Lower leg skin (tissue), 4 donors: ENCODE measurements around the gene CFAP73. TPM values are rescaled to one million over a fixed set of nuclear protein-coding genes. Genes with fewer than 3 reads are reported as not detected.

Source experiments
- DNase-seq, 2 donors: peaks; one replicate each; pipeline ENCODE4 v3.0.0-alpha.2; 2019; ENCODE audit warnings: low spot score in 2 of 2
- H3K4me3 ChIP-seq: fragments of 200-600 bp; sonication (generic); 2 replicates; pipeline ENCODE4 v1.5.1; 2017; ENCODE audit warnings: mild to moderate bottlenecking, low read depth; ENCODE audit not compliant: poor library complexity, severe bottlenecking
- POLR2A ChIP-seq, 2 donors: fragments of 450-650 bp; IDR thresholded peaks; one replicate each; pipeline ENCODE4 v1.6.1; 2016 to 2017; ENCODE audit warnings: antibody characterized with exemption in 2 of 2, mild to moderate bottlenecking in 1 of 2, moderate library complexity in 1 of 2
- WGBS, 2 donors: methylation state at CpG; one replicate each; pipeline ENCODE4 v1.1.5; 2018; 5-methylcytosine and 5-hydroxymethylcytosine counted together
- intact Hi-C: fragments of 100-400 bp; cut with DNase I; formaldehyde crosslinking; loops from one replicate; pipeline ENCODE4 v1.15.0; 2023; ENCODE audit warnings: low total_unique reads
- total RNA-seq, 4 donors: library from RNA; depleted of rRNA; stranded (reverse); fragments of >200 nt; gene quantifications; one replicate each; pipeline ENCODE4 v1.1.0, GENCODE V29; 2016
- TF ChIP-seq, protein P1 (sequence below), 3 donors: fragments of 450-650 bp; IDR thresholded peaks; one replicate each; pipeline ENCODE4 v1.5.1; 2016; ENCODE audit warnings: antibody characterized with exemption in 3 of 3, mild to moderate bottlenecking in 3 of 3, moderate library complexity in 2 of 3

CFAP73 gene
- total RNA-seq, 4 donors from 2014 or later = 0.38 to 4.3 (median 1.9) TPM; not detected in 1

DNA sequence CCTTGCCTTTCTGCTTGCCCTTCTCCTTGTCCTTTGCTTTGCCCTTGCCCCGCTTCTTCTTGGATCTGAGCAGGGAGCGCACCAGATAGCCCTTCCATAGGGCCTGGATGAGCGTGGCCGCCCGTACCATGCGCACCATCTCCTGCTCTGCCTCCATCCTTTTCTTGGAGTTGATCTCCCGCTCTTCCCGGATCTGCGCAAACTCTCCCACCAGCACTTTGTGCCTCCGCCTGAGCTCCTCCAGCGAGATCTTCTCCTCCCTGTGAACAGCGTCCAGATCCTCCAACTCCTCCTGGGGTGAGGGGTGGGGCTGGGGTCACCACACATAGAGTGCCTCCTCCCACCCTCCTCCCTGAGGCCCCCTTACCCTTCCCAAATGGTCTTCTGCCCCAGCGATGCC is 46.1 kb downstream of the CFAP73 start:
- TF ChIP-seq POLR2A (IDR thresholded peaks at IDR 0.05) = no peak
- TF ChIP-seq, protein P1, sequence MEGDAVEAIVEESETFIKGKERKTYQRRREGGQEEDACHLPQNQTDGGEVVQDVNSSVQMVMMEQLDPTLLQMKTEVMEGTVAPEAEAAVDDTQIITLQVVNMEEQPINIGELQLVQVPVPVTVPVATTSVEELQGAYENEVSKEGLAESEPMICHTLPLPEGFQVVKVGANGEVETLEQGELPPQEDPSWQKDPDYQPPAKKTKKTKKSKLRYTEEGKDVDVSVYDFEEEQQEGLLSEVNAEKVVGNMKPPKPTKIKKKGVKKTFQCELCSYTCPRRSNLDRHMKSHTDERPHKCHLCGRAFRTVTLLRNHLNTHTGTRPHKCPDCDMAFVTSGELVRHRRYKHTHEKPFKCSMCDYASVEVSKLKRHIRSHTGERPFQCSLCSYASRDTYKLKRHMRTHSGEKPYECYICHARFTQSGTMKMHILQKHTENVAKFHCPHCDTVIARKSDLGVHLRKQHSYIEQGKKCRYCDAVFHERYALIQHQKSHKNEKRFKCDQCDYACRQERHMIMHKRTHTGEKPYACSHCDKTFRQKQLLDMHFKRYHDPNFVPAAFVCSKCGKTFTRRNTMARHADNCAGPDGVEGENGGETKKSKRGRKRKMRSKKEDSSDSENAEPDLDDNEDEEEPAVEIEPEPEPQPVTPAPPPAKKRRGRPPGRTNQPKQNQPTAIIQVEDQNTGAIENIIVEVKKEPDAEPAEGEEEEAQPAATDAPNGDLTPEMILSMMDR (IDR thresholded peaks at IDR 0.05) = no peak
- intact Hi-C loops = loop anchor here (10.0 kb wide), 1 partner anchor 139 kb away; the partner anchor contains the start of gene SLC8B1
- H3K4me3 ChIP-seq = no peak overlapping the region
- no peak for DNase-seq
- 97% methylated on average over 13 of the region's 13 CpGs for WGBS, 2 donors

DNA sequence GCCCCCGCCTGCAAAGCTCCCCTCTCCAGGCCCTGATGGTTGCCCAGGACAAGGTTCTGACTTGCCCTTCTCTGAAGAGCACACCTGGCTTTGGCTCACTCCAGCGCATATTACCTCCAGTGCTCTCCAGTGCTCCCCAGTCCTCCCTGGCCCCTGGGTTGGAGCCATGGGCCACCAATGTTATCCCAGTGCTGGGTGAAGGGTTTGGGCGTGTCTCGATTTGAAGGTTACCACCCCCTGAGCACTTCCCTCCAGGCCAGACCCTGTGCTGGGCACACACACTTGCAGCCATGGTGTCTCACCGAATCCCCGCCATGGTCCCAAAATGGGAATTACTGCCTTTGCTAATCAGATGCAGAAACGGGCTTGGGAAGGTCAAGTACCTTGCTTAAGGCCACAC is 47.1 kb downstream of the CFAP73 start:
- 59 to 62% methylated on average over 3 to 7 of the region's 7 CpGs for WGBS, 2 donors
- intact Hi-C loops = loop anchor here (10.0 kb wide), 1 partner anchor 138 kb away; the partner anchor contains the start of gene SLC8B1
- no peak overlapping the region for H3K4me3 ChIP-seq
- TF ChIP-seq, protein P1 (IDR thresholded peaks at IDR 0.05) = no peak
- no peak for TF ChIP-seq POLR2A (IDR thresholded peaks at IDR 0.05)
- DNase-seq = no peak

DNA sequence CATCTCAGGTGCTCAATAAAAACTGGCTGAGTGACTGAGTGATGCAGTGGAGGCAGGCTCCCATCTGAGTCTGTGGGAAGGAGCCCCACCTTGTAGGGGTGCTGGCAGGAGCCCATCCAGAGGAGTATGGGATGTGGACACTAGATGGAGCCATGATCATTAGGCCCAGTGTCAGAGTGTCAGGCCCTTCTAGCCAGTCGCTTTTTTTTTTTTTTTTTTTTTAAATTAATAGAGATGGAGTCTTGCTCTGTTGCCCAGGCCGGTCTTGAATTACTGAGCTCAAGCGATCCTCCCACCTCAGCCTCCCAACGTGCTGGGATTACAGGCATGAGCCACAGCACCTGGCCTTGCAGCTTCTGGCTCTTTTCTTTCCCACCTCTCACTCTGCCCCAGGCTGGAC is 47.5 kb downstream of the CFAP73 start:
- intact Hi-C loops = loop anchor here (10.0 kb wide), 1 partner anchor 138 kb away; the partner anchor contains the start of gene SLC8B1
- no peak overlapping the region for H3K4me3 ChIP-seq
- peak; percentile 78 to 93 for DNase-seq
- WGBS, 2 donors = 22 to 23% methylated on average over 4 of the region's 4 CpGs
- TF ChIP-seq, protein P1 (IDR thresholded peaks at IDR 0.05) = no peak
- TF ChIP-seq POLR2A (IDR thresholded peaks at IDR 0.05) = no peak

DNA sequence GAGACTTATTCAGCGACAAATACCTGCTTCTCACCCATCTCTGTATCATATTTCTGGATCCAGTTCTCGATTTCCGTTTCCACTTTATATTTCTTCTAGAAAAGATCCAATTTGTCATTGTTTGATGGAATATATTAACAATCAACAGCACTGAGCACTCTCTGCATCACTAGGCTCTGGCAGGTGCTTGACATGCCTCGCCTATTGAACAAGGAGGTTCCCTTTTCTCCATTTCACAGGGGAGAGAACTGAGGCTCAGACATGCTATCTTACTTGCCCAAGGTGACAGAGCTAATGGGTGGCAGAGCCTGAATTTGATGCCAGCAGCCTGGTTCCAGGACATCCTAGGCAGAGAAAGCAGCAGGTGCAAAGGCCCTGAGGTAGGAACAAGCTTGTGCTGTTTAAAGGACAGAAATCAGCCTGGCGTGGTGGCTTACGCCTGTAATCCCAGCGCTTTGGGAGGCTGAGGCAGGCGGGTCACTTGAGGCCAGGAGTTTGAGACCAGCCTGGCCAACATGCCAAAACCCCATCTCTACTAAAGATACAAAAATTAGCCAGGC is 48.1 kb downstream of the CFAP73 start:
- intact Hi-C loops = loop anchor here (10.0 kb wide), 1 partner anchor 137 kb away; the partner anchor contains the start of gene SLC8B1
- TF ChIP-seq, protein P1 (IDR thresholded peaks at IDR 0.05) = no peak
- TF ChIP-seq POLR2A (IDR thresholded peaks at IDR 0.05) = no peak
- 93% methylated on average over 8 of the region's 8 CpGs for WGBS, 2 donors
- no peak overlapping the region for H3K4me3 ChIP-seq
- no peak for DNase-seq

DNA sequence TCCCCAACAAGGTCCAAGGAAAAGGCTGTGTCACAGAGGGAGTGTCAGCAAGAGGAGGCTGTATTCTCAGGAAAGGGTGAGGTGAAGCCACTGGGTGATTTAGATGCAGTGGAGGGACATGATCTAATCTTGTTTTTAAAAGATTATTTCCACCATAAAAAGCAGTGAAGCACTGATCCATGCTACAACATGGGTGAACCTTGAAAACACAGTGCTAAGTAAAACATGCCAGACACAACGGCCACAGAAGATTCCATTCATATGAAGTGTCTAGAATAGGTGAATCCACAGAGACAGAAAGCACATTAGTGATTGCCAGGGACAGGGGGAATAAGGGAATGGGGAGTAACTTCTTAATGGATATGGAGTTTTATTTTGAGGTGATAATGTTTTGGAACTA is 48.8 kb downstream of the CFAP73 start:
- intact Hi-C loops = loop anchor here (10.0 kb wide), 1 partner anchor 137 kb away; the partner anchor contains the start of gene SLC8B1
- TF ChIP-seq, protein P1 (IDR thresholded peaks at IDR 0.05) = no peak
- no peak for TF ChIP-seq POLR2A (IDR thresholded peaks at IDR 0.05)
- WGBS, 2 donors = 51 to 76% methylated on average over 1 of the region's 1 CpG

More for the DNA sequence above, 48.8 kb downstream of the CFAP73 start:
- no peak for DNase-seq
- H3K4me3 ChIP-seq = no peak overlapping the region
